Epithelial cell of alveolus of lung (primary cell): ENCODE data around the gene BSND. TPM values are rescaled to one million over a fixed set of nuclear protein-coding genes. Genes with fewer than 3 reads are reported as not detected.

Experiments
- total RNA-seq: library from RNA; depleted of rRNA; stranded (reverse); fragments of >200 nt; gene quantifications from 2 replicates; pipeline ENCODE4 v1.2.1, GENCODE V29; 2015

The BSND gene
- total RNA-seq, result not detected in 2 replicates

DNA sequence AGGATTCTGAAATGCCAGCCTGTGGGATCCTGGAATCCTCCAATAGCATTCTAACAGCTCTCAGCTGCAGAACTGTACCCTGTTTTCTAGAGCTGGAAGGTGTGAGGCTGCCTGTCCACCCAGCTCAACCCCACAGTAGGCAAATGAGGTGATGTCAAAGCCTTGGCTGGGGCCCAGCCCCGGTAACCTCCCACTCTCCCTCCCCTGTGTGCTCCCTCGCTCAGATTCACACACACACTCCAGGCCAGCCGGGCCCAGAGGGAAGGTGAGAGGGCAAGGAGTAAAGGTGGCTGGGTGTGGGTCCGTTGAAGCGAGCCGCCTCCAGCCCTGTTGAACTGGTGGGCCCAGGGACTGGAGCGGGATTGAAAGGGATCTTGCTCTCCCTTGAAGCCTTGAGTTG is at the start of gene BSND:
TSS of gene BSND (plus strand) at position 257 of the 400 bp plus-strand sequence. CDS start 254 bp downstream, outside the sequence.

DNA sequence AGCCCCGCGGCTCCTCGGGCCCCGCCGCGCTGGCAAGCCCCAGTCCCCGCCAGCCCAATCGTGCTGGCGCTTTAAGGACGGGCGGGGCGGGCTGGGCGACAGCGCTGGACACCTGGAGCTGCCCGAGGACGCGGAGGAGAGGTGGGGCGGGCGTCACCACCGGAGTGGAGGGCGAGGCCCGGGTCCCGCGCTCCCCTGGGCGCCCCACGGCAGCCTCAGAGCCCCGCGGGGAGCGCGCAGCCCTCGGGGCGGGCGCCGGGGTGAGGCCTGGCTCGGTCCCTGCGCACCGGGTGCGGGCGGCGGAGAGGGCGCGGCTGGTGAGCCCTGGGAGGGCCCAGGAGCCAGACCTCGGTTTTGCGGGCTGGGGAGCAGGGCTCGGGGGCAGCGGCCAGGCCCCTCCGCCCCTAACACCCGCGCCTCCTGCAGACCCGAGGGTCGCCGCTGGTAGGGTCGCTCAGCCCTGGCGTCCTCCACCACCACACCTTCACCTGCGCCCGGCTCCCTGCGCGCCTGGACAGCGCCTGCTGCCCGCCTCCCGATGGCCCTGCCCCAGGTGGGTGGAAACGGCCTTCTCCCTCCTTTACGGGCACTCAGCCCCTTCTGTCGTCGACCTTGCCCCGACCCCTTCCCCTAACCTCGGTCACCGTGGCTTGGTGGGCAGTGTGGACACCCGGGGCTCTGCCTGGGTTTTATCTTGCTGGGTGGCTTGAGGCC is 18.0 kb upstream of the BSND start, which contains the start of gene TMEM61:
TSS of gene TMEM61 (plus strand) at position 101 of the 714 bp plus-strand sequence. CDS start at position 539, 438 bp downstream.

GRCh38 chr1:55039342-55040082 is 40.8 kb downstream of the BSND start, which contains the start of gene PCSK9:
Gene PCSK9, plus strand, starts transcription at chr1:55039548. Its CDS starts 290 bp downstream, at chr1:55039838.

Other genes starting within 250 kb of the BSND start
- gene PARS2, start 234.4 kb upstream of the BSND start, total RNA-seq, result 4.8 and 6.7 TPM in 2 replicates
- gene TTC22, start 197.6 kb upstream of the BSND start, total RNA-seq, result 0.26 TPM in 1 of 2 replicates, not detected in the other
- 18.6 and 228 TPM in 2 replicates for gene DHCR24, start 111.7 kb upstream of the BSND start, total RNA-seq
- 0.26 TPM in 1 of 2 replicates, not detected in the other for gene TMEM61, start 18.3 kb upstream of the BSND start, total RNA-seq
- gene PCSK9, start 40.6 kb downstream of the BSND start, total RNA-seq, result 1.8 and 40.5 TPM in 2 replicates
- gene USP24, start 216.4 kb downstream of the BSND start, total RNA-seq, result 19.7 and 30.2 TPM in 2 replicates